SK-N-SH (cell line): Measurements from ENCODE around the gene ADAMTS19.

Source experiments
- CTCF ChIP-seq: fragments of 200-600 bp; sonication (generic); IDR thresholded peaks from 2 replicates; pipeline ENCODE4 v1.6.1; 2017; ENCODE audit warnings: antibody characterized with exemption, mild to moderate bottlenecking, moderate library complexity
- FOXM1 ChIP-seq: IDR thresholded peaks from 2 replicates; pipeline ENCODE4 v1.4.0; 2012; ENCODE audit warnings: low read depth, mild to moderate bottlenecking
- GATA2 ChIP-seq: sonication (generic); formaldehyde crosslinking; IDR thresholded peaks from 2 replicates; pipeline ENCODE4 v1.5.0; 2020; ENCODE audit warnings: mild to moderate bottlenecking, missing genetic modification reagents
- SMC3 ChIP-seq: IDR thresholded peaks from 2 replicates; pipeline ENCODE4 v1.6.1; 2012; ENCODE audit warnings: low read depth, low read length, improper control_type of control experiment
- TCF12 ChIP-seq: IDR thresholded peaks from 2 replicates; pipeline ENCODE4 v1.4.0; 2012
- TF ChIP-seq, protein P1 (sequence below): IDR thresholded peaks from 2 replicates; pipeline ENCODE4 v1.4.0; 2012; ENCODE audit warnings: low read depth

DNA sequence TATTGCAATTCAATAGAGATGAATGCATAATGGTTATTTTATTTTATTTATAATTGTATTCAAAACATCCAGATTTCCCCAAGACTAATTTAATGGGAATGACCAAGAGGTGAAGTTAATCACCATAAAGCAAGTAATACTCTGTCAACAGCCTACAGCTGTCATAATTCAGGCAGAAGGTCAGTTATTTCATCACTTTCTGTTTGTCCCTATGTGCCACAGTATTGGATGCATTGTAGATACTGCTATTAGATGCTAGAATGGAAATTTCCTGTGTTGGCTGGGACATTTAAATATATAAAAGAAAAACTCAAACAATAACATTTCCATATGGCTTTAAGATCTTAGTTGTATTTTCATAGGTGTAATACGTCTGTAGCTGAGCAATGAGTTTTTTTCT is 231.1 kb downstream of the ADAMTS19 start:
- TF ChIP-seq, protein P1, sequence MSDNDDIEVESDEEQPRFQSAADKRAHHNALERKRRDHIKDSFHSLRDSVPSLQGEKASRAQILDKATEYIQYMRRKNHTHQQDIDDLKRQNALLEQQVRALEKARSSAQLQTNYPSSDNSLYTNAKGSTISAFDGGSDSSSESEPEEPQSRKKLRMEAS = no peak
- TF ChIP-seq CTCF (no peak), FOXM1 (no peak), TCF12 (no peak), GATA2 (no peak), SMC3 (no peak)
